GM21367 (cell line): ENCODE results near the gene ANKRD44.

ENCODE experiments used
- ATAC-seq: cut with Tn5 transposase; IDR thresholded peaks from one replicate; pipeline ENCODE4 v1.9.1; 2021; ENCODE audit not compliant: unreplicated experiment

The ANKRD44 gene

DNA sequence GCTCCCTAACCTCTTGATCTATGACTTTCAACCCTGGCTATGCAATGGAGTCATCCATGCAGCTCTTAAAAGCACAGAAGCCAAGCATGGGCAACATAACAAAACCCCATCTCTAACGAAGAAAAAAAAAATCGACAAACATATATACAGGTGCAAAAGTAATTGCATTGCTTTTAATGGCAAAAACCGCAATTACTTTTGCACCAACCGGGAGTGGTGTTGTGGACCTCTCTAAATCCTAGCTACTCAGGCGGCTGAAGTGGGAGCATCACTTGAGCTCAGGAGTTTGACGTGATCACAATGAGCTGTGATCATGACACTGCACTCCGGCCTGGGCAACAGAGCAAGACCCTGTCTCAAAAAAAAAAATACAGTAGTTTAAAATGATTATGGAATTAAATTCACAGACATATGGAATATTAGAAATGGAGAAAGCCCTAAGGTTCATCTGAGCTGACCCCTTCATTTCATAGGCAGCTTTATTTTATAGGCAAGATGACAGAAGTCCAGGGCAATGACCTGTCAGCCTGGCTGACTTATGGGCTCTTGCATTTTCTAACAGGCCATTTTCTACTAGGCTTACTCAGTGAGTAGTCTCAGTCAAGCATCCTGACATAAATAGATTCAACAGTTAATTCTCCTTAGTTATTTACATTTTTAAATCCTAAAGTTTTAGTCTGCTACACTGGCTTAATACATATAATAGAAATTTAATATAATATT, 183.8 kb downstream of the ANKRD44 start:
- ATAC-seq, result no peak

DNA sequence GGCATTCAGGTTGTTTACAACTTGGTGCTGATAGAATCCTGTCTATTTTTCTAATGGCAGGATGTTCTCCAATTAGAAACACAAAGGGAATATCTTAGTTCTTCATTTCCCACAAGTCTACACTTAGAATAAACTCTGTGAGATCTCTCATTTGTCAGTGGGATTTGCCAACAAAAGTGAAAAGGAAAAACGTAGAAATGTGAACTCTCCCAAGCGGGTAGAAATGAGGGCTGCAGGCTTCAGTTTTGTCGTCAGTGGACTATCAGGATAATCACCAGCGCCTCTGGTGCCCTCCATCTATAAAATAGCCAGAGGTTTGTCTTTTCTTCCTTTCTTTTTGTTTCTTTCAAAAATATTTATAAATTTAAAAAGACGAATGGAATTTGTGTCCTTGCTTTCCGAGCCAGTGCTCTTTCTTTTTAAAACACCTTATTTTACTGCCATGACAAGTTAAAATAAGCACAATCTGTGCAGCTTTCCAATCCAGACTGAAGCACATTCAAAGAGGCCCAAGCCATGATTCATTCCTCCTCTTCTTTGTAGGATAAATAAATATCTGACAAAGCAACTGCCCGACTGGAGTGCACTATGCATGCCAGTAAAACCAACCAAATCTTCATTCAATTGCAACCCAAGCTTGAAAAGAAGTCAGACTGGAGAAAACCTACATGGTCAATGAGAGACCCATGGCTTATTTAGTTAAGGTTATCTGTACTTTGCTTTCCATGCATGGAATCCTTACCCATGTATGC, 185.8 kb downstream of the ANKRD44 start:
- no peak for ATAC-seq

- ATAC-seq, result no peak
These were observed 187.8 kb downstream of the ANKRD44 start for GRCh38 chr2:197122821-197123220.

DNA sequence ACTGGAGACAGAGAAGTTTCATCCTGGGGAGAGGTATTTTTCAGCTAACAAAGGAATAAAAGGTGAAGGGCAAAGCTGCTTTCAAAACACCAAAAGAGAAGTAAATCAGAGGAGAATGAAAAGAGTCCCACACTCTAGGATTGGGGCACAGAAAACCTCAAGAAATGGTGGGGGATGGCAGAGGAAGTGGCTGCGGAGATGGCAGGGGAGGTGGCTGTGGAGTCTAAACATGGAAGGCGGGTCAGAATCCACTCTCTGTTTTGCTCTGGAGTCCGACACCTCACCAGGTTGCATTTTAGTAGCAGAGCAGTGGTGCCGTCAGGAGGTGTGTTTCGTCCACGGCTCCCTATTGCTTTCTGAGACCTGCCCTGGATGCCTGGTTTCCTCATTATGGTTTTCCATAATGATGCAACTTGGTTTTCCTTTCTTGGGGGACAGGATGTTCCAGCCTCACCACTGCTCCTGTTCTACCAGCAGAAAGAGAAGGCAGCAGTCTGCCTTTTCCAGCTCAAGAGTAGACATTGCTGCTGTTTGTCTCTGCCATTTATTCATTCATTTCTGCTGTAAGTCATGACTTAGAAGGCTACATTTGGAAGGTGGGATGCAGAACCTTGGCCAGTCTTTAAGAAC, 188.7 kb downstream of the ANKRD44 start:
- ATAC-seq, result no peak

DNA sequence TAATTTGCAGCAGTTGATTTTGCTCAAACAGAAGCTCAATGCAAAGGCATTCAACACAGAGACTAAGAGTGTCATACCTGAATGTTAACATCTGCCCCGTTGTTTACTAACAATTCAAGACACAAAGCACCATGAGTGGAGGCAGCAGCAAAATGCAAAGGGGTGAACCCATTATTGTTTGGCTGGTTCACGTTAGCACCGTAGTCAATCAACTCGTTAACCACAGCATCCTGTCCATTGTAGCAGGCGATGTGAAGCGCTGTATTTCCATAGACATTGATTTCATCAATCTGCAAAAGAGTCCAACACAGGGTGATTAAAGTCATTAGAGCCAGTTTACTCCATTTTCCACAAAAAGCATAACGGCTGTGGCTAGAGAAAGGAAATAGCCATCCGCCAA, 189.3 kb downstream of the ANKRD44 start:
- no peak for ATAC-seq

DNA sequence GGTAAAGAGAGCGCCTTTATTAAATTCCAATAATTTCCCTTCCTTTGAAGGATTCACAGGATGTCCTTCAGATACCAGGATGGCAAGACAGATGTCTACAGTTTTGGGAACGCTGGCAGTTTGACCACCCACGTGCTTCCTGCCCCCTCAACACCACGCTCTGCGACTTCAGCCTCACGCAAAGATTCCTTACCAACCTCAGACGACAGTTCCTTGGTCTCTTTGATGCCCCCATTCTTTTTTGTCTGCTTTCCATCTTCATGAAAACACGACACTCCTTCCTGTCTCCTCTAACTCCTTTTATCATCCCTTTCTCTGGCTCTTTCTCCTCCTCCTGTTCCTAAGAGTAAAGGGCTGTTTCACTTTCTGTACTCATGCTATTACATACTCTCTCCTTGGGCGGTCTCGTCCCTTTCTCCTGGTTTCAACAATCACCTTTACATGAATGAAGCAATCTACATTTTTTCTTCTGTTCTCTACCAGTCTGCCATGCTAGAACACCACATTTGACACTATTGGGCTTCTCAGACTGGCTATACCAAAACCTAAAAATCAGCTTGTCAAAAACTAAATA, 194.2 kb downstream of the ANKRD44 start:
- no peak for ATAC-seq

- ATAC-seq, result no peak
These were observed 195.3 kb downstream of the ANKRD44 start for GRCh38 chr2:197115325-197115724.

DNA sequence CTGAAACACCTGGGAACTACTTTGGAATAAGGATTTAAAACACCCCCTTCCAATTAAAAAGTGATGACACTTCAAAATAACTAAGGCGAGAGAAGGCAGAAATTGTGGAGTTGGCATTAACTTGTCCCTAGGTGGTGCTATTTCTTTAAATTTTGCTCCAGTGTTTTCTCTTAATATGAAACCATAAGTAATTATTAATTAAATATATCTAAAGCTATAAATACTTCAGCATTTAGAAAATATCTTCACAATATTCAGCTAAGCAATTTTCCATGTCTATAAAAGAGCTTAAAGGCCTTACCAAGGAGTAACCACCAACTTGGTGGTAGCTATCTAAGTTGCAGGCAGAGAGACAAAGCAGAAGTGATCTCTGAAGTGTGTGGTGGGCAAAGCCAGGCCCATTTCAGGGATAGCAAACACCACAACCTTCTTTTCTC, 197.3 kb downstream of the ANKRD44 start:
- no peak for ATAC-seq

DNA sequence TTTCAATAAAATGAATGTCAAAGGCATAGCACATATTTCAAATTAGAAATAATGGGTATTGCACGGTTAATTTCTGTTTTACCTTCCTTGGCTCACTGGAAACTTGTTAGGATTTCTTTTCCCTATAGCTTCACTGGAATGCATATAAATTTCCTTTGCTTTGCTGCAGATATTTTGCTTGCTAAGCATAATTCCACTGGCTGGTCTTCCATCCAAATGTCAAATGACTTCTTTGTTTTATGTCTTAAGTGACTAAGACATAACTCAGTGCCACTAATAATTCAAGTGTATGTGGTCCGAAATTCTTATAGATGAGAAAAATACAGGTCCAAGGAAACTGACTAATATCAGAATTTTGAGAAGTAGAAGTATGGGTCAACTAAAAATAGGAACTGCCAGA, 201.3 kb downstream of the ANKRD44 start:
- no peak for ATAC-seq

- ATAC-seq, result no peak
These were observed 201.8 kb downstream of the ANKRD44 start for GRCh38 chr2:197108758-197109157.

- ATAC-seq, result no peak
These were observed 203.0 kb downstream of the ANKRD44 start for GRCh38 chr2:197107291-197108269.

GRCh38 chr2:197103363-197103762, 207.2 kb downstream of the ANKRD44 start:
- ATAC-seq, result no peak

- no peak for ATAC-seq
These were observed 208.3 kb downstream of the ANKRD44 start for GRCh38 chr2:197102231-197102630.

- no peak for ATAC-seq
These were observed 209.1 kb downstream of the ANKRD44 start for GRCh38 chr2:197101519-197101918.

DNA sequence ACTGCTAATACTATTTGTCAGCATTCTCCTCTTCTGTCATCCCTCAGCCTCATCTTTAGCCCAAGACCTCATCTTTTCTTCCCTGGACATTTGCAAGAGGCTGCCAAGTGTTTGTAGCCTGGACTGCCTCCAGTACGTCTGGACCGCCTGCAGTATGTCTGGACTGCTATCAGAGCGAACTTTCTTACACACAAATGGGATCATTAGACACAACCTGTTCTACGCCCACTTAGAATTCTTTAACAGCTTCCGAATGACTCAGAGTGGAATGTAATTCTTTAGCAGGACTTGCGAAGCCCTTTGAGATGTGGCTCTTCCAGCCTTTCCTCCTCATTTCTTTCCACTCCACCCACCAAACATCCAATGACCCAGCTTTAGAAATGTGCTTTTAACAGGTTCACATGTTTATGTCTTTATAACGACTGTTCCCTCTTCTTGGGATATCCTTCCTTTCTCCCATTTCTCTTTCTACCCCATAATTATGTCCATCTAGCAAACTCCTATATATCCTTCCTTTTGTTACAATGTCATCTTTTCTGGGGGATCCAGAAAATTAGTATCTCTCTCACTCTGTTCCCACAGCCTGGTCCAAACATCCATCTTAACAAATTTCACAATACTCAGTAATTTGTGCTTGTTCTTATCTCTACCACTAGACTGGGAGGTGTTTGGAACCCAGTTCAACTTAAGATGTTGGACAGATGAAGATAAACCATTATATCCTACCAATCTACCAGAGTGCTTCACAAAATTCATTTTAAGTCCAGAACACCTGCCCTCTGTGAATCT, 212.8 kb downstream of the ANKRD44 start:
- no peak for ATAC-seq

GRCh38 chr2:197096649-197097048, 213.9 kb downstream of the ANKRD44 start:
- no peak for ATAC-seq

DNA sequence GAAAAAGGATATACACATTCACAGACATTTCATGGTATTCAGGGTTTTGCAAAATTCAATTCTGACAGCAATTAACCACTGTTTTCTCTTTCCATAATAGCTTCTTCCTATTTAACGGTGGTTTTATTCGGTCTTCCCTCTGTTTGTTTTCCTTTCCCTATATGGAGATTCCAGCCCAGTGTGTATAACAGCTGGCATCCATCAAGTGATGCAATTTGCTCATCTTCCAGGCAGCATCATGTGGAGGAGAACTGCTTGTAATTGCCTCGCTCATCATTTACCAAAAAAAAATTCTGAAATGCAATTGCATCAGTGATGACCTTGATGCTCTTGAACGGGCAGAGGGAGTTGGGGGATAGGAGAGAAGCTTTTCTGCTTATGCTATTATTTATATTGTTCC, 218.1 kb downstream of the ANKRD44 start:
- ATAC-seq, result no peak

DNA sequence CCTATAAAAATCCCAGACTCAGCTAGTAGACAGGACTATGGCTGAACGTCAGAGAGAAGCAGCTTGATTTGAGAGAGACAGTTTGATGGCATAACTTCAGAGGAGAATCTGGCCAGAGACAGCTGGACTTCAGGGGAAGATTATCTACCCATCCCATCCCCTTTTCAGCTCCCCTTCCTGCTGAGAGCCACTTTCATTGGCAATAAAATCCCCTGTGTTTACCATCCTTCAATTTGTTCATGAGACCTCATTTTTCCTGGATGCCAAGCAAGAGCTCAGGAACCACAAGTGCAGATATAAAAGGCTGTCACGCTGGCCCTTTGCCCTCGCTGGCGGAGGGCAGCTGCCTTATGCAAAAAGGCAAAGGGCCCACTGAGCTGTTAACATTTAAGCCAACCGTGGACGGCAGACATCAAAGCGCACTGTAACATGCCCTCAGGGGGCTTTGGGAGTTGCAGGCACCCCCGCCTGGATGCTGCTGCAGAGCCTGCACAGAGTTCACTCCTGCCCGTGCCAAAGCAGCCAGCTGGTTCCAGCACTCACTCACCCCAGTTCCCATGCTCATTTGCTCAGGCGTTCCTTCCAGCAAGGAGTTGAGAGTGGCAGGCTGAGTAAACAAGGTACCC, 219.7 kb downstream of the ANKRD44 start:
- ATAC-seq, result no peak

- ATAC-seq, result no peak
These were observed 220.9 kb downstream of the ANKRD44 start for GRCh38 chr2:197089655-197090054.
